ENCODE results near the gene PEF1.
A peak's percentile ranks its signal among the peaks of the same experiment; 100 is the strongest.
"Not testable (repeated sequence)": the region's sequence is repeated elsewhere in the genome, so short reads cannot be mapped to it uniquely, and the experiment has no call there.

Gene PEF1

GRCh38 chr1:31614414-31615005 is 30.2 kb downstream of the PEF1 start:
- DNase-seq (ENCODE audit: low read depth): no peak

- DNase-seq (ENCODE audit: low read depth): no peak
Observed at GRCh38 chr1:31609514-31610118, 35.1 kb downstream of the PEF1 start.

GRCh38 chr1:31607360-31607759 is 37.3 kb downstream of the PEF1 start:
- no peak for DNase-seq (ENCODE audit: low read depth)

- DNase-seq (ENCODE audit: low read depth): no peak
Observed at GRCh38 chr1:31605908-31606427, 38.7 kb downstream of the PEF1 start.

- DNase-seq (ENCODE audit: low read depth): no peak
Observed at GRCh38 chr1:31602081-31602480, 42.6 kb downstream of the PEF1 start.

- DNase-seq (ENCODE audit: low read depth): no peak
Observed at GRCh38 chr1:31600641-31601040, 44.0 kb downstream of the PEF1 start.

GRCh38 chr1:31598980-31599379 is 45.7 kb downstream of the PEF1 start:
- no peak for DNase-seq (ENCODE audit: low read depth)

- no peak for DNase-seq (ENCODE audit: low read depth)
Observed at GRCh38 chr1:31596737-31597097, 48.0 kb downstream of the PEF1 start.

- no peak for DNase-seq (ENCODE audit: low read depth)
Observed at GRCh38 chr1:31595836-31596736, 48.6 kb downstream of the PEF1 start.

GRCh38 chr1:31593770-31594632 is 50.7 kb downstream of the PEF1 start:
- peak; percentile 43 for DNase-seq (ENCODE audit: low read depth)

- DNase-seq (ENCODE audit: low read depth): no peak
Observed at GRCh38 chr1:31593136-31593665, 51.5 kb downstream of the PEF1 start.

GRCh38 chr1:31592132-31592531 is 52.5 kb downstream of the PEF1 start:
- no peak for DNase-seq (ENCODE audit: low read depth)

GRCh38 chr1:31591425-31592093 is 53.1 kb downstream of the PEF1 start:
- DNase-seq (ENCODE audit: low read depth): no peak

GRCh38 chr1:31588751-31589515 is 55.7 kb downstream of the PEF1 start:
- no peak for DNase-seq (ENCODE audit: low read depth)

- peak; percentile 36 for DNase-seq (ENCODE audit: low read depth)
Observed at GRCh38 chr1:31587720-31588423, 56.8 kb downstream of the PEF1 start.

- not testable (repeated sequence) for DNase-seq (ENCODE audit: low read depth)
Observed at GRCh38 chr1:31587328-31587699, 57.4 kb downstream of the PEF1 start.

GRCh38 chr1:31586376-31587327 is 58.0 kb downstream of the PEF1 start:
- no peak for DNase-seq (ENCODE audit: low read depth)

- no peak for DNase-seq (ENCODE audit: low read depth)
Observed at GRCh38 chr1:31585736-31586365, 58.8 kb downstream of the PEF1 start.

Measured in stimulated activated CD8-positive, alpha-beta memory T cell treated with anti-CD3 and anti-CD28 coated beads, Interleukin-7, amount 100 ng/mL, for 24 hours (primary cell).